AG08395 (cell line): ENCODE measurements around the gene OSBPL1A.
A peak's percentile ranks its signal among the peaks of the same experiment; 100 is the strongest.

ENCODE experiments used
- DNase-seq: peaks from one replicate; pipeline ENCODE4 v3.0.0; 2012; ENCODE audit warnings: mixed read lengths, low spot score

Gene OSBPL1A

GRCh38 chr18:24126155-24126961 lies 271.3 kb downstream of the OSBPL1A start:
- peak; percentile 47 for DNase-seq

GRCh38 chr18:24121625-24122024 lies 276.0 kb downstream of the OSBPL1A start:
- no peak for DNase-seq

GRCh38 chr18:24120676-24121075 lies 276.9 kb downstream of the OSBPL1A start:
- no peak for DNase-seq

- peak; percentile 61 for DNase-seq
Measured at GRCh38 chr18:24118750-24119577, 278.7 kb downstream of the OSBPL1A start.

- DNase-seq, result no peak
Measured at GRCh38 chr18:24115628-24116027, 282.0 kb downstream of the OSBPL1A start.

GRCh38 chr18:24114924-24115549 lies 282.6 kb downstream of the OSBPL1A start:
- DNase-seq, result no peak

GRCh38 chr18:24112874-24113615 lies 284.6 kb downstream of the OSBPL1A start:
- DNase-seq, result no peak

GRCh38 chr18:24112464-24112863 lies 285.2 kb downstream of the OSBPL1A start:
- no peak for DNase-seq
